HG02610 (cell line): ENCODE measurements around the gene VWA5B1.

Source experiments
- ATAC-seq: cut with Tn5 transposase; IDR thresholded peaks from one replicate; pipeline ENCODE4 v1.9.1; 2021; ENCODE audit warnings: mild to moderate bottlenecking, moderate library complexity; ENCODE audit not compliant: unreplicated experiment

The VWA5B1 gene

DNA sequence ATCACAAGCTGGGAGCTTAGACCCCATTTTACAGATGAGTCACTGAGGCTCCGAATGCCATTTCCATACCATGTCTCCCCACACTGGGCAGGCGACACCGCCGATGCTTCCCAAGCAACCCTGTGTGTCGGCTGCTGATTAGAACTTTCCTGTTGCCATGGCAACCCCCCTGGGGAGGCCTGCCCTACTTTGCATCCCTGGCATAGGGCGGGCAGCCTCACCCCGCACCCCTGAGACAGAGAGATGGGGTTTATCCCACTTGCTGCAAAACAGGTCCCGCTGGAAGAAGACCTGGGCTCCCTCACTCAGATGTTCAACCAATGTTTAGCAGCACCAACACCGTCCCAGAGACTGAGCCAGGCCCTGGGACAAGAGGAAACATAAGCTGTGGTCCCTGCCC is 113.8 kb downstream of the VWA5B1 start:
- ATAC-seq = no peak
